GM21737 (cell line): ENCODE measurements around the gene TNRC18.
"Not testable (repeated sequence)": the region's sequence is repeated elsewhere in the genome, so short reads cannot be mapped to it uniquely, and the experiment has no call there.

Experiments used
- ATAC-seq: cut with Tn5 transposase; IDR thresholded peaks from one replicate; pipeline ENCODE4 v1.9.1; 2021; ENCODE audit warnings: mild to moderate bottlenecking, moderate library complexity; ENCODE audit not compliant: unreplicated experiment

TNRC18 gene

DNA sequence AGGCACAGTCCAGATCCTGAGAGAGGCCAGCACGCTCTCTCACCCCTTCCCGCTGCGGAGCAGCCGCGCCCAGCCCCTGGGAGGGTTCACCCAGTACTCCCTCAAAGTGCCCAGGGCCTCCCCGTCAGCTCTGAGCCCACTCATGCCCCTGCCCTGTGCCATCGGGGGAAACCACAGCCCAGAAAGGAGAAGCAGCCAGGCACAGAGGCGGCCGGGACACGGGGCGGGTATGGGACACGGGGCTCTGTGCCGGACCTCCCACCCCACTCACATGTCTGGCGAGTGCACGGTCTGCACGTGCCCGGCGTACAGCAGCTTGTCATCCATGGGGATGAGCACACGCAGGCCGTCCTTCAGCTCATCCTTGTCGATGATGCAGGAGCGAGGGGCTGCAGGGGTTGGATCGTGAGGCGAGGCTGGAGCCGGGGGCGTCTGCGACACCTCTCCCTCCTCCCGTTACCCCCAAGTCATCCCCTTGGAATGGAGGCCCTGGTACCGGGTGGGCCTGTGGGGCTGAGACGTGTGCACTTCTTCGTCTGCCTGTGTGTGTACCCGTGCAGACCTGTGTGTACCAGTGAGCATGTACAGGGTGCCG lies 102.7 kb downstream of the TNRC18 start:
- ATAC-seq, result no peak

DNA sequence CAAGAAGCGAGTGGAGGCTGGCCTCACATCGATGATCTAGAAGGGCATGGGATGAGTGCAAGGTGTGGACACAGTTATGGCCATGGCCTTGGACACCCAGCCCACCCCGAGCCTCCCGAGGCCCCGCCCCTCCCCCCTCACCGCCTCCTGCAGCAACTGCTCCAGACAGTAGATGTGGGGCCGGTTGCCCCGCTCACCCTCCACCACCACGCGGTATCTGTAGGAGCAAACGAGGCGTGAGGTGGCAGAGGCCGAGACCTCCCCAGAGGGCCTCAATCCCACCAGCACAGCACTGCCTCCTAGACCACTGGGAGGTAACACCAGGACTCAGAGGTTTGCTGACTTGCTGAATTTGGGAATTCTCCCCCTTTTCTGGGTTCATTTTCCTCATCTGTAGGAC lies 103.2 kb downstream of the TNRC18 start:
- ATAC-seq, result no peak

DNA sequence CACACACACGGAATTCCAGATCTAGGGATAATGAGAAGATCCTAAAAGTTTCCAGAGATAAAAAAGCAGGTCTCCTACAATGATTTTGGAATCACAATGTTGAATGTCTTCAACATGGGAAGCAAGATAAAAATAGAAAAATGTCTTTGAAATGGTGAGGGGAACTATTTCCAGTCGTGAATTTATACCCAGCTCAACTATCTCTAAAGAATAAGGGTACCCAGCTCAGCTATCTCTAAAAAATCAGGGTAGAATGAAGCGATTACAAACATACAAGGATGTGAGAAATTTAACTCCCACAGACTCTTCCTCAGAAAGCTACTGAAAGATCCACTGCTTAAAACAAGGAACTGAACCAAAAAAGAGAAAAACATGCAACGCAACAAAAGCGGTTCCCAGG lies 105.0 kb downstream of the TNRC18 start:
- not testable (repeated sequence) for ATAC-seq

DNA sequence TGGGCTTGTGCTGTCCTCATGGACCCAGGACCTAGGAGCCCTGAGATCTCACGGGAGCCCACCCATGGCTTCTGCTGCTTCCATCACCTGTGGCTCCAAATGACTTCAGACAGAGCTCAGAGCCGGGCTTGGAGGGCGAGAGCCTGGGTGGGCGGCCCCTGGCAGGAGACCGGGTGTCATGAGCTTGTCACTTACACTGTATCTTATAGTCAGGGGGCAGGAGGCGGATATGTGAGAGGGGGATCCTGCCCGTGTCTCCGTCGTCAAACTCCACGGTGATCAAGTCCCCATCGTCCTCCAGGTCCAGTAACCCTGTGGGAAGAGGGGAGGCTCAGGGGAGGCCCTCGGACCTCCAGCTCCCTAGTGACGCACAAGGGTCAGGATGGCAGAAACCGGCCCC lies 107.9 kb downstream of the TNRC18 start:
- ATAC-seq, result no peak

DNA sequence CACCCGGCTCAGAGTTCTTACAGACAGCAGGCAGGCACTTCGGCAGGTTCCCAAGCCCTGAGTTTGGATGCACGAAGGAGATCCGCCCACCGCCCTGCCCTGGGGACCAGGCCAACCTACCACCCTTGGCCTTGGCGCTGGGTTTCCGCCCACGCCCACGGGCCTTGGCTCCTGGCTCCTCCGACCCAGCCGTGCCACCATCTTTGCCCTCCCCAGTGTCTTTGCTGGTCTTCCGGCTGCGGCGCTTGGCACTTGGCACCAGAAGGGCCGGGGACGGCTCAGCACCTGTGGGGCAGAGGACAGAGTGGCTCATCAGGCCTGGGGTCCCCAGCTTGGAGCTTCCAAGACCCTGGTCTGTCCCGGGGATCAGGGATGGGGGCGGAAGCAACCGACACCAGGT lies 108.8 kb downstream of the TNRC18 start:
- ATAC-seq, result no peak

DNA sequence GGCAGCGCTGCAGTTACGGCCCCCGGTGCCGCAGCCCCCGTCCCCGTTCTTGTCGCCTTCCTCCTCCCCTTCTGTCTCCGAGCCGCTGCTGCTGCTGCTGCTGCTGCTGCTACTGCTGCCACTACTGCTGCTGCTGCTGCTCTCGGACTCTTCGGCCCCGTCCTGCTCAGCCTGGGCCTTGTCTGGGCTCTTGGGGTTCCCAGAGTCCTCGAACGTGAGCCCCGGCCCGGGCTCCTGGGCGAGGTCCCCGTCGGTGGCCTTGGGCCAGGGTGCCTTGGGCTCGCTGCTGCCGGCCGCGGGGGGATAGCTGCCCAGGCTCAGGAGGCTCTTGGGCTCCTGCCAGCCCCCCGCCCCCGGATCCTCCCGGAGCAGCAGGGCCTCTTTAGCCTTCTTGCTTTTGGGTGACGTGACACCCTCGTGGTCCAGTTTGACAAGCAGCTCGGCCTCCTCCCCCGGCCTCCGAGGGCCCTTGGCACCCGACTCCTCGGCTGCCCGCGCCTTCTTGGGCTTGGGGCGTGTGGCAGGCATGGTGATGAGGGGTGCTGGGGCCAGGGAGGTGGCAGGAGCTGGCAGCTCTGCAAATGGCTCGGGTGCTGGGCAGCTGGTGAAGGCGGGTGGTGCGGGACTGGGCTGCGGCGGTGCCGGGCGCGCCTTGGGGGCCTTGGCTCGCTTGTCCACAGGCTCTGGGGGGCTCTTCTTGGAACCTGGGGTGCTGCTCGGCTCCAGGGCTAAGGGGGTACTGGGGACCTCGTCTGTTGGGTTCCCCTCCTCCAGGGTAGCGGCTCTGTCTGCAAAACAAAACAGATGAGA lies 110.4 kb downstream of the TNRC18 start:
- ATAC-seq, result not testable (repeated sequence)

DNA sequence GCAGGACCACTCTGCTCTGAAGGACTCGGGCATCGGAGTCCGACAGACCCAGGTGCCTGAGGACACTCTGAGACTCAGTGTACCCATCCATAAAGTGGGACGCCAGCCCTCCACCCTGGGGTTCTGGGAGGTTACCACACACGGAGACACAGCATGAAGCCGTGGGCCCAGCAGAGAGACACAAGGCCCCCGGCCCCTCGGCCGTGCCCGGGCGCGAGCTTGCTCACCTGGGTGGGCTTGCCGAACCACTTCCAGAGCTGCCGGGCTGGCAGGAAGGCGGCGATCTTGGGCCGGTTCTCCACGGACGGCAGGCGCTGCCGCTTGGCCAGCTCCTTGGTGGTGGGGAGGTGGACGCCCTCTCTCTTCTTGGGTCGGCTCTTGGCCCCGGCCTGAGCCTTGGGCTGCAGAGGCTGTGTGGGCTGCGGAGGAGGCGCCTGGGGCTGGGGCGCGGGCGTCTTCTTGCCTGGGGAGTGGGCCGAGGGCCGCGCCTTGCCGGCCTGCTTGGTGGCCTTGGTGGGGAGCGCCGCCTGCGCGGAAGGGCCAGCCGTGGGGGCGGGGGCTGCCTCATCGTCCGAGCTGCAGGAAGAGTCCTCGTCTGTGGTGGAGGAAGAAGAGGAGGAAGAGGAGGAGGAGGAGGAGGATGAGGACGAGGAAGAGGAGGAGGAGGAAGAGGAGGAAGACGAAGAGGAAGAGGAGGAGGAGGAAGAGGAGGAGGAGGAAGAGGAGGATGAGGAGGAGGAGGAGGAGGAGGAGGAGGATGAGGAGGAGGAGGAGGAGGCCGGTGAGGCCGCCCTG lies 111.2 kb downstream of the TNRC18 start:
- ATAC-seq, result not testable (repeated sequence)

DNA sequence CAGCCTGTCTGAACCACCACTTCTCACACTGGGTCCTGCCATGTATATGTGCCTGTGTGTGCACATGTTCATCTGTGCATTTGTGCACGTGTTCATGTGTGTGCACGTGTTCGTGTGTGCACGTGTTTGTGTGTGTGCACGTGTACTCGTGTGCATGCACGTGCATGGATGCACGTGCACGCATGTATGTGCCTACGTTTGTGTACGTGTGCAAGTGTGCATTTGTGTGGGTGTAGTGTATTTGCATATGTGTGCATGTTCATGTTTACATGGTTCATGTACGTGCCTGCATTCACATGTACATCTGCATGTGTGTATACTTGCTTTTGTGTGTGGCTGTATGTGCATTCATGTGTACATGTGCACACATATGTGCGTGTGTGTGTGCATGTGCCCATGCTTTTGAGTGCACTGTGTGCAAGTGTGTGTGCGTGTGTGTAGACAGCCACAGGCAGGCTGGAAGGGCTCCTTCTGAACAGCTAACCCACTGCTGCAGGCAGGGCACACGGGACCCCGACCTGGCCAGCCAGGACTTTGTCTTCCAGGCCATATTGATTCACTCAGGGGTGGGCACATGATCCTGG lies 112.7 kb downstream of the TNRC18 start:
- no peak for ATAC-seq

DNA sequence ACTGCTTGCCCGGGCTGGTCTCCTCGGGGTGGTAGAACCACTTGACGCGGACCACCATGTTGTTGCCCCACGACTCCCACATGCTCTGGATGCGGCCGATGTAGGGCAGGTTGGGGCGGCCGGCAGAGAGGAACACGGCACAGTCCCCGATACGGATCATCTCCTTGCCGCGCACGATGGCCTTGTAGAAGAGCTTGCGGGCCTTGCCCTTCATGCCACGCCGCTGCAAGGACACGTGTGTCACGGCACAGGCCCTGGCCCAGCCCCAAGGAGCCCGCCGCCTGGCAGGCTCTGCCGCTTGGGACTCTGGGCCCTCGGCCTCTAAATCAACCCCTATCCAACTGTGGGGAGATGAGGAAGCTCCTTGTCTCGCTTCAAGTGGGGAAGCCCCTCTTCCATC lies 114.5 kb downstream of the TNRC18 start:
- no peak for ATAC-seq

DNA sequence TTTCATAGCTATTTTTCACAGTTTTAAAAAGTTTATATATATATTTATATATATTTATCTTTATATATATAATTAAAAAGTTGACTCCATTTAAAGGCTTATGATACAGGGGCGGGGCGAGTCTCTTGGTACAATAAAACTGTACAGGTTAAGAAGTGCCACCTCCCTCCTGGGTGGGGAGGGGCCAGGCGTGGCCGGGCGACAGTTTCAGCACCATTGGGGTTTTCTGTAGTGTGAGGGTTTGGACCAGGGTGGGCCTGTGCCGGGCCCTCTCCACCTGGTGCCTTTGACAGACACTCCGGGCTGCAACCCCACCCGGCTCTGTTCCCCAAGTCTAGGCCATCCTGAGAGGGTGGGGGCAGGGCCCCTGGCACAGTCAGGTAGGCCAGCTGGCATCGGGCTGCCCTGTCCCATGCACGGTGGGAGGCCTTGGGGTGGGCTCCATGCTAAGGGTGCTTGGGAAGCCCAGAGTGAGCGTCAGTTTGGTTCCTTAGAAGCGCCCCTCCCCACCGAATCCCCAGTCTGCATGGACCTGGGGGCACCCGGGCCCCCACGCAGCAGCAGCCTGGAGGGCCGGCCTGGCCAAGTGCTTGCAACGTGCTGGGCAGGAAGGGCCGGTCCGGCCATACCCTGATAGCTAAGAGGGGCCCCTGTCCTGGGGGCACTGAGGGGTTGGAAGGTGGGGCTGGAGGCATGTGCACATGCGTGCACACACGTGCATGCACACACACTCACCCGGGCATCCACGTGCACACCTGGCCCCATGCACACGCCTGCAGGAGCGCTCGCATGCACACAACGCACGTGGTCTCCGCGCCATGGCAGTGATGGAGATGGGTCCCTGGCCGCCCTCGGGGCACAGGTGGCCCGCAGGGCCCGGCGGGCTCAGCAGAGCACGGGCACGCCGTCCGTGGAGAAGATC lies 116.2 kb downstream of the TNRC18 start:
- ATAC-seq, result not testable (repeated sequence)

DNA sequence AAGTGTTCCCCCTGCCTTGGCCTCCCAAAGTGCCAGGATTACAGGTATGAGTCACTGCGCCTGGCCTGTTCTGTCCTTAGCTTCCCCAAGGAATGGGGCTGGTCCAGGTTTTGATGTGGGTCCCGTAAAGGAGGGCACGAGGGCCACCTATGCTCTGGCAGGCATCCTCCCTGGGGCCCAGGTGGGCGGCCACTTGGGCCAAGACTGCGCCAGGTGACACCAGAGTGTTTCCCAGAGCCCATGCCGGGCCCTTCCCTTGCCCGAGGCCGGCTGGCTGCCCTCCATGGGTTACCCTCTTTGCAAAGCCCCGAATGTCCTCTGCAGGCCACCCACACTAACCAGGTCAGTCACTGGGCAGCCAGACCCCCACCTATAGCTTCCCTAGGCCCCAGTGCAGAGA lies 118.6 kb downstream of the TNRC18 start:
- not testable (repeated sequence) for ATAC-seq

DNA sequence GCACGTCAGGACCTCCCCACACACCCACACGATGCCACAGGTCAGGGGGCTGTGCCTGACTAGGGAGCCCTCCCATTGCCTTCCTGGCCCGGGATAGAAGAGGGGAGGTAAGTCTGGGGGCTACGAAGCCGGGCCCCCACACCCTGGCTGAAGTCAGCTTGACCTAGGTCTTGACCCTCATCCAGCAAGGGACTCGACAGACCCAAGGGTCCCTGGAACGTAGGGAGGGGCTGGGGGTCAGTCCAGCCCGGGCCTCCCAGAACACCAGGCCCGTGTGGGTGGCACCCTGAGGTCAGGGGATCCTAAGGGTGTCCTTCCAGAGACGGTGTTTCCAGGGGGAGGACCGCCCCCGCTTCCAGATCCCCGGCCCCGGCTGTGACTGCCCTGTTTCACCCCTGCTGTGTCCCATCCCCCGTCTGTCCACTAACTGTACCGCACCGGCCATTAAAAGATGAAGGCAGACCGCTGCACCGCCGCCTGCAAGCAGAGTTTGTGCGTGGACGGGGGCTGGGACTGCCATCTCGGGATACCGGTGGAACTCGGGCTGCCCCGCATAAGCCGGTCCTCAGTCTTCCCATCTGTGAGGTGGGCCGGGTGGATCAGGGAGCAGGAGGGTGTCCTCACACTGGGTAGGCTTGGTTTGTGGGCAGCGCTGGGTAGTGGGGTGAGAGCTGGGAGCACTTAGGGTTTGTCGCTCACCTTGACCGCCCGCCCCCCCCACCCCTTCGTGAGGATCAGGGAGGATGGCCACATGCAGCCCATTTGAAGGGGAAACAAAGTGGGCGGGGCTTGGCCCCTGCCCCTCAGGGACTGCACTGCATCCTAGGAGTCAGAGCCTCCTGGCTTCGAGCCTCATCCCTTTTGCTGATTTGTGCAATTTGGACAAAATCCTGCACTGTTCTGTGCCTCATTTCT lies 119.8 kb downstream of the TNRC18 start:
- ATAC-seq, result no peak

DNA sequence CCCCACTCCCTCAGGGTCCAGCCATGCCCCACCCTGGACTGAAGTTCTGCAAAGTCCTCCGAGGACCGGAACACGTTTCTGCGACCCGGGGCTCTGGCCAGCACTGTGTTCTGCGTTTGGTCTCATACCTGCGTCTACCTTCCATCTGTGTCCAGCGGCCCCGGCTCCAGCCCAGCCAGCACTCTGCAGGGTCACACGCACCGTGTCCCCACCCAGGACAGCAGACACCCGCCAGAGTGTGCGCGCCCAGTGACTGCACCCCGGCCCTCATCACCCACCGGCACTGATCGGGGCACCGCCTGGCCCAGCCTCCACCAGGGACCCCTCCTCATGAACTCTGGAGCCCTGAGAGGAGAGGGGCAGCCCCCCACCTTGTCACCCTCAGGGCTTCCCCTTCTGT lies 120.6 kb downstream of the TNRC18 start:
- no peak for ATAC-seq

DNA sequence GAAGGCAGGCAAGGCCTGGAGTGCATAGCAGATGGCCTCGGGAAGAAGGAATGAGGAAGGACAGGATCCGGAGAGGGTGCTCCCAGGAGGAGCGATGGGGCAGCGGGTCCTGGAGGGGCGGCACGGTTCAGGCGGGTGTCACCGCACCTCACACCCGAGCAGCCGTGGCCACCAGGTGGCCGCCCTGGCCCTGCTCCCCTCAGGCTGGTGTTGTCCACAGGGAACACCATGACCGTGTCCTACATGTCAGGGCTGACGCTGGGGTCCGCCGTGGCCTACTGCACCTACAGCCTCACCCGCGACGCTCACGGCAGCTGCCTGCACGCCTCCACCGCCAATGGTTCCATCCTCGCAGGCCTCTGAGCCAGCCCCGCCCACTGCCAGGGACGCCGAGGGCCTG lies 121.1 kb downstream of the TNRC18 start:
- no peak for ATAC-seq

DNA sequence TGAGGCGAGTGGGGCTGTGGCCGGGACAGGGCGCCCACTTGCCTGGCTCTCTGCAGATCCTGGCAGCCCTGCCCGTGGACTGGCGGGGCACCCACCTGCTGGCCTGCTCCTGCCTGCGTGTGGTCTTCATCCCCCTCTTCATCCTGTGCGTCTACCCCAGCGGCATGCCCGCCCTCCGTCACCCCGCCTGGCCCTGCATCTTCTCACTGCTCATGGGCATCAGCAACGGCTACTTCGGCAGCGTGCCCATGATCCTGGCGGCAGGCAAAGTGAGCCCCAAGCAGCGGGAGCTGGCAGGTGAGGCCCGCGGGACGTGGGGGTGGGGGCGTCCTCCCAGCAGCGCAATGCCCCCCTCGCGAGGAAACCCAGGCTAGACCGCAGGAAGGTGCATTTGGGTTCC lies 123.3 kb downstream of the TNRC18 start:
- no peak for ATAC-seq

DNA sequence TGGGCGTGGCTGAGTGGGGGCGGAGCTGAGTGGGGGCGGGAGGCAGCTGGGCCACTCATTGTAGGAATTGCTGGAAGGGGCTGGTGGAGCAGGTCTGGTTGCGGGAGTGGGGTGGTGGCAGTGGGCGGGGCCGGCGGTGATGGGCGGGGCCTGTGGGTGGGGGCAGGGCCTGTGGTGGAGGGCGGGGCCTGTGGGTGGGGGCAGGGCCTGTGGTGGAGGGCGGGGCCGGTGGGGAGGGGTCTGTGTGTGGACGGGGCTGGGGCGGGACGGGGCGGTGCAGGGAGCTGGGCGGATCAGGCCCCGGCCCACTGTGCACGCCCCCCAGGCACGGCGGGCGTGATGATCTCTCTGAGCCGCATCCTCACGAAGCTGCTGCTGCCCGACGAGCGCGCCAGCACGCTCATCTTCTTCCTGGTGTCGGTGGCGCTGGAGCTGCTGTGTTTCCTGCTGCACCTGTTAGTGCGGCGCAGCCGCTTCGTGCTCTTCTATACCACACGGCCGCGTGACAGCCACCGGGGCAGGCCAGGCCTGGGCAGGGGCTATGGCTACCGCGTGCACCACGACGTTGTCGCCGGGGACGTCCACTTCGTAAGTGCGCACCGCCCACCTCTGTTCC lies 126.9 kb downstream of the TNRC18 start:
- peak; percentile 56 for ATAC-seq

DNA sequence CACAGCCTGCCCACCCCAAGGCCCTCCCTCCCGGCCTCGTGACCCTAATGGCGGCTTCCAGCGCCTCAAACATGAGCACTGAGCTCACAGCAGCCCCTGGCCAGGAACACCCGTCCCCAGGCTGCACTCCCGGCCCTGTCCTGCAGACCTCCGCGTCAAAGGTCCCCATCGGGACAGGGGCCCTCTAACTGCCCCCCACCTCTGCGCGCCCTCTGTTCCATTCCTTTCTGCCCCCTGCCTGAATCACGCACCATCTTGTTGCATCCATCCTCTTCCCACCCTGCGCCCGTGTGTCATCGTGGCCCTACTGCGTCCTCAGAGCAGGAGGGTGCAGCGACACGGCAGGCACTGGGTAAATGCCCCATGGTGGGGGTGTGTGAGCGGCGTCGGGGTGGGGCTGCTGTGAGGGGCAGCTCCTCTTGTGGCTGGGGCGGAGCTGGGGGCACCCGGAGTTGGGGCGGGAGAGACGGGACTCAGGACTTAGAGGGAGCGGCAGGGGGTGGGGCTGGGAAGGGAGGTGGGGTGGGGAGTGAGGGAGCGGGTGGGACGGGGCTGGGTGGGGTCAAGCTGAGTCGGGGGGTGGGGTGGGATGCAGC lies 127.5 kb downstream of the TNRC18 start:
- no peak for ATAC-seq
